Liver (tissue), 9 donors: ENCODE data around the gene VGLL4. TPM values are rescaled to one million over a fixed set of nuclear protein-coding genes. Genes with fewer than 3 reads are reported as not detected.
A peak's percentile ranks its signal among the peaks of the same experiment; 100 is the strongest.
"Not testable (repeated sequence)": the region's sequence is repeated elsewhere in the genome, so short reads cannot be mapped to it uniquely, and the experiment has no call there.

Source experiments
- DNase-seq: peaks from one replicate; pipeline ENCODE4 v3.0.0-alpha.2; 2017; ENCODE audit warnings: low spot score
- H3K27ac ChIP-seq, 2 donors: one replicate each; pipeline ENCODE4 v1.7.0; 2013; ENCODE audit warnings: inconsistent platforms in 2 of 2, low read length in 2 of 2, control low read depth in 1 of 2, low read depth in 1 of 2, mild to moderate bottlenecking in 1 of 2
- H3K27me3 ChIP-seq, 4 donors: one replicate each; pipeline versions ENCODE4 v1.6.1 to v1.7.0; 2013; ENCODE audit warnings: low read length in 3 of 4, inconsistent platforms in 1 of 4, mild to moderate bottlenecking in 1 of 4, moderate library complexity in 1 of 4; ENCODE audit not compliant: control insufficient read depth in 4 of 4, insufficient read depth in 4 of 4
- H3K36me3 ChIP-seq, 4 donors: one replicate each; pipeline versions ENCODE4 v1.6.1 to v1.7.0; 2013; ENCODE audit warnings: low read length in 3 of 4, mild to moderate bottlenecking in 3 of 4, low read depth in 1 of 4, moderate library complexity in 1 of 4; ENCODE audit not compliant: control insufficient read depth in 4 of 4, insufficient read depth in 3 of 4
- H3K4me1 ChIP-seq, 4 donors: one replicate each; pipeline versions ENCODE4 v1.6.1 to v1.7.0; 2013; ENCODE audit warnings: low read length in 3 of 4, mild to moderate bottlenecking in 3 of 4, moderate library complexity in 1 of 4; ENCODE audit not compliant: control insufficient read depth in 4 of 4, insufficient read depth in 4 of 4
- H3K4me3 ChIP-seq, 3 donors: one replicate each; pipeline versions ENCODE4 v1.6.1 to v1.7.0; 2013; ENCODE audit warnings: low read length in 3 of 3, control low read depth in 1 of 3, low read depth in 1 of 3, mild to moderate bottlenecking in 1 of 3
- H3K9ac ChIP-seq, 2 donors: one replicate each; pipeline ENCODE4 v1.7.0; 2013; ENCODE audit warnings: low read length in 2 of 2, mild to moderate bottlenecking in 2 of 2, moderate library complexity in 2 of 2, control low read depth in 1 of 2, low read depth in 1 of 2
- H3K9me3 ChIP-seq, 4 donors: one replicate each; pipeline versions ENCODE4 v1.6.1 to v1.7.0; 2013; ENCODE audit warnings: low read length in 3 of 4; ENCODE audit not compliant: control insufficient read depth in 4 of 4
- ATF3 ChIP-seq: IDR thresholded peaks from 2 replicates; pipeline ENCODE4 v1.6.1; 2016; ENCODE audit warnings: antibody characterized with exemption
- FOXA2 ChIP-seq: IDR thresholded peaks from 2 replicates; pipeline ENCODE4 v1.6.1; 2016; ENCODE audit warnings: antibody characterized with exemption
- GABPA ChIP-seq, 2 donors: IDR thresholded peaks in 1 of 2; conservative IDR thresholded peaks in 1 of 2; 2 replicates each; pipeline ENCODE4 v1.6.1; 2016; ENCODE audit warnings: antibody characterized with exemption in 2 of 2, mild to moderate bottlenecking in 1 of 2, moderate library complexity in 1 of 2
- HNF4A ChIP-seq, 2 donors: conservative IDR thresholded peaks; 2 replicates each; pipeline ENCODE4 v1.6.1; 2016; ENCODE audit warnings: antibody characterized with exemption in 2 of 2, mild to moderate bottlenecking in 2 of 2
- HNF4G ChIP-seq: IDR thresholded peaks from 2 replicates; pipeline ENCODE4 v1.6.1; 2016; ENCODE audit warnings: antibody characterized with exemption
- JUND ChIP-seq, 2 donors: IDR thresholded peaks; 2 replicates each; pipeline ENCODE4 v1.6.1; 2016; ENCODE audit warnings: antibody characterized with exemption in 2 of 2
- MAX ChIP-seq: IDR thresholded peaks from 2 replicates; pipeline ENCODE4 v1.6.1; 2016; ENCODE audit warnings: antibody characterized with exemption
- NR2F2 ChIP-seq: IDR thresholded peaks from 2 replicates; pipeline ENCODE4 v1.6.1; 2016; ENCODE audit warnings: antibody characterized with exemption
- RAD21 ChIP-seq, 2 donors: IDR thresholded peaks; 2 replicates each; pipeline ENCODE4 v1.6.1; 2016; ENCODE audit warnings: antibody characterized with exemption in 2 of 2, mild to moderate bottlenecking in 2 of 2
- REST ChIP-seq: IDR thresholded peaks from 2 replicates; pipeline ENCODE4 v1.6.1; 2016; ENCODE audit warnings: antibody characterized with exemption, mild to moderate bottlenecking
- RXRA ChIP-seq, 2 donors: IDR thresholded peaks; 2 replicates each; pipeline ENCODE4 v1.6.1; 2017 to 2018; ENCODE audit warnings: antibody characterized with exemption in 2 of 2, mild to moderate bottlenecking in 1 of 2
- SP1 ChIP-seq: IDR thresholded peaks from 2 replicates; pipeline ENCODE4 v1.6.1; 2018; ENCODE audit warnings: antibody characterized with exemption, mild to moderate bottlenecking
- TAF1 ChIP-seq: conservative IDR thresholded peaks from 2 replicates; pipeline ENCODE4 v1.6.1; 2016; ENCODE audit warnings: antibody characterized with exemption, mild to moderate bottlenecking
- YY1 ChIP-seq: IDR thresholded peaks from 2 replicates; pipeline ENCODE4 v1.6.1; 2016; ENCODE audit warnings: antibody characterized with exemption, mild to moderate bottlenecking
- ZBTB33 ChIP-seq: IDR thresholded peaks from 2 replicates; pipeline ENCODE4 v1.6.1; 2016; ENCODE audit warnings: antibody characterized with exemption
- WGBS: extraction: QIAGEN DNeasy Blood & Tissue Kit; methylation state at CpG from one replicate; pipeline ENCODE4 v1.1.7; 2013; 5-methylcytosine and 5-hydroxymethylcytosine counted together
- polyA plus RNA-seq, 2 donors: library from polyadenylated mRNA; stranded (reverse) in 1 of 2; unstranded in 1 of 2; fragments of 200-250 nt in 1 of 2; fragments of >200 nt in 1 of 2; fragmentation: Nextera tagmentation in 1 of 2; extraction: Ambion mirVana in 1 of 2; gene quantifications; one replicate each; pipeline versions ENCODE4 v1.2.1 to v1.2.3, GENCODE V29; 2013 to 2015
- total RNA-seq, 2 donors: library from RNA; depleted of rRNA; stranded (reverse); fragments of >200 nt; gene quantifications; one replicate each; pipeline ENCODE4 v1.2.3, GENCODE V29; 2014
- donor health status: healthy.
- donor health status: healthy.
- donor health status: healthy.
- donor health status: healthy.
- donor health status: healthy.

The VGLL4 gene
- total and polyA plus RNA-seq, 4 donors, result 7.2 to 27.9 (median 13.0) TPM

GRCh38 chr3:11514191-11514821 is 129.4 kb downstream of the VGLL4 start:
- Histone ChIP-seq H3K36me3 (no peaks in the 10 kb centered on the region), H3K27ac (peak overlapping the region in 1 of 2 donors; percentile 31), H3K4me1 (peaks cover 0 to 3% (median 0%) of the 10 kb centered on the region in 4 donors), H3K9ac (no peak overlapping the region), H3K27me3 (no peaks in the 10 kb centered on the region), H3K4me3 (no peak overlapping the region), H3K9me3 (no peaks in the 10 kb centered on the region)
- TF ChIP-seq TAF1 (no peak), NR2F2 (peak; percentile 87), JUND (IDR thresholded peaks at IDR 0.05) (no peak), RAD21 (IDR thresholded peaks at IDR 0.05) (peak in 1 of 2 donors; percentile 37), SP1 (no peak)
- no peak for DNase-seq
- WGBS, result 55% methylated on average over 7 of the region's 7 CpGs

DNA sequence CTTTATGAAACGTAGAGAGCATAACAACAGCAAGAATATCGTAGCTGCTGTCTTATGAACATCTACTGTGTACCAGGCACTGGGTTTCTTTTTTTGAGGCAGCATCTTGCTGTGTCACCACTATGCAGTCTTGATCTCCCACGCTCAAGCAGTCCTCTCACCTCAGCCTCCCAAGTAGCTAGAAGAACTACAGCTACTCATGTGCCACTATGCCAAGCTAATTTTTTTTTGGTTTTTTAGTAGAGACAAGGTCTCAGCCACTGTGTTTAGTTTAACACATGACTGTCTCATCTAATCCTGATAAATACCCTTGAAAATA is 129.9 kb downstream of the VGLL4 start:
- Histone ChIP-seq H3K4me3 (no peak overlapping the region), H3K9me3 (no peaks in the 10 kb centered on the region), H3K36me3 (no peaks in the 10 kb centered on the region), H3K4me1 (peaks cover 0 to 3% (median 1%) of the 10 kb centered on the region in 4 donors), H3K27ac (peak overlapping the region in 1 of 2 donors; percentile 31), H3K27me3 (no peaks in the 10 kb centered on the region), H3K9ac (no peak overlapping the region)
- WGBS, result 93% methylated on average over 3 of the region's 3 CpGs
- TF ChIP-seq TAF1 (no peak), ATF3 (no peak), YY1 (no peak), MAX (no peak), HNF4A (conservative IDR thresholded peaks at IDR 0.05) (no peak), ZBTB33 (no peak), RAD21 (IDR thresholded peaks at IDR 0.05) (no peak), FOXA2 (no peak), RXRA (IDR thresholded peaks at IDR 0.05) (no peak), GABPA (IDR thresholded peaks at IDR 0.05 in 1 of 2, conservative IDR thresholded peaks at IDR 0.05 in 1 of 2) (no peak), HNF4G (no peak), REST (no peak), SP1 (no peak), JUND (IDR thresholded peaks at IDR 0.05) (no peak), NR2F2 (no peak)
- no peak for DNase-seq

DNA sequence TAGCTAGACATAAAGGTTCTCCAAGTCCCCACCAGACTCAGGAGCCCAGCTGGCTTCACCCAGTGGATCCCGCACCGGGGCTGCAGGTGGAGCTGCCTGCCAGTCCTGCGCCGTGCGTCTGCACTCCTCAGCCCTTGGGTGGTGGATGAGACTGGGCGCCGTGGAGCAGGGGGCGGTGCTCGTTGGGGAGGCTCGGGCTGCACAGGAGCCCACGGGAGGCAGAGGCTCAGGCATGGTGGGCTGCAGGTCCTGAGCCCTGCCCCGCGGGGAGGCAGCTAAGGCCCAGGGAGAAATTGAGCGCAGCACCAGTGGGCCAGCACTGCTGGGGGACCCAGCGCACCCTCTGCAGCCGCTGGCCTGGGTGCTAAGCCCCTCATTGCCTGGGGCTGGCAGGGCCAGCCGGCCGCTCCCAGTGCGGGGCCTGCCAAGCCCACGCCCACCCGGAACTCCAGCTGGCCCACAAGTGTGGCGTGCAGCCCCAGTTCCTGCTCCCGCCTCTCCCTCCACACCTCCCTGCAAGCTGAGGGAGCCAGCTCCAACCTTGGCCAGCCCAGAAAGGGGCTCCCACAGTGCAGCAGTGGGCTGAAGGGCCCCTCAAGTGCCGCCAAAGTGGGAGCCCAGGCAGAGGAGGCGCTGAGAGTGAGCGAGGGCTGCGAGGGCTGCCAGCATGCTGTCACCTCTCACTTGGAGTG is 130.4 kb downstream of the VGLL4 start:
- DNase-seq, H3K36me3 ChIP-seq, H3K27ac ChIP-seq, H3K9me3 ChIP-seq, H3K4me1 ChIP-seq, H3K4me3 ChIP-seq, H3K9ac ChIP-seq, H3K27me3 ChIP-seq: not testable (repeated sequence)
- 96% methylated on average over 27 of the region's 27 CpGs for WGBS

- H3K4me1 ChIP-seq, DNase-seq: not testable (repeated sequence)
These were observed 132.1 kb downstream of the VGLL4 start for GRCh38 chr3:11511606-11512005.

More at GRCh38 chr3:11511606-11512005, 132.1 kb downstream of the VGLL4 start:
- not testable (repeated sequence) for H3K27ac ChIP-seq, H3K4me3 ChIP-seq, H3K9ac ChIP-seq, H3K36me3 ChIP-seq, H3K9me3 ChIP-seq, H3K27me3 ChIP-seq
- over 99% methylated on average over 19 of the region's 20 CpGs for WGBS
